ENCODE measurements around the gene PLD5.
"Not testable (repeated sequence)": the region's sequence is repeated elsewhere in the genome, so short reads cannot be mapped to it uniquely, and the experiment has no call there.

The PLD5 gene

DNA sequence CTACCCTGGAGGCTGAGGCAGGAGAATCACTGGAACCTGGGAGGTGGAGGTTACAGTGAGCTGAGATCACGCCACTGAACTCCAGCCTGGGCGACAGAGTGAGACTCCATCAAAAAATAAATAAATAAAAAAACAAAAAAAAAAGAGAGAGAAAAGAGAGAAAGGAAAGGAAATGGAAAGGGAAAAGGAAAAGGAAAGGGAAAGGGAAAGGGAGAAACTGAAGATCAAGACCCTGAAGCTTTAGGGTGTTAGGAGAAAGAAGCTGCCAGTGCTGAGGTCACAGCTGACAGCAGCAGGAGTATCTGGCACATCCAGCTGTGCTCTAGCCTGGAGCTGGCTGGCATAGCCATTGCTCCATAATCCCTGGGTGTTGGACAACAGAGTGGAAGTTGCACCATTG is 257.5 kb downstream of the PLD5 start:
- H3K4me2 ChIP-seq (ENCODE audit: low read length); H3K9ac ChIP-seq (ENCODE audit: low read depth, low read length); H3K36me3 ChIP-seq (ENCODE audit: insufficient read depth, low read length); H3K9me3 ChIP-seq (replicated peaks; ENCODE audit: low read length); H3K4me1 ChIP-seq (ENCODE audit: control insufficient read depth, insufficient read depth, low read length); H3K4me3 ChIP-seq (ENCODE audit: low read length); H3K27me3 ChIP-seq (ENCODE audit: control insufficient read depth, insufficient read depth, low read length): not testable (repeated sequence)

DNA sequence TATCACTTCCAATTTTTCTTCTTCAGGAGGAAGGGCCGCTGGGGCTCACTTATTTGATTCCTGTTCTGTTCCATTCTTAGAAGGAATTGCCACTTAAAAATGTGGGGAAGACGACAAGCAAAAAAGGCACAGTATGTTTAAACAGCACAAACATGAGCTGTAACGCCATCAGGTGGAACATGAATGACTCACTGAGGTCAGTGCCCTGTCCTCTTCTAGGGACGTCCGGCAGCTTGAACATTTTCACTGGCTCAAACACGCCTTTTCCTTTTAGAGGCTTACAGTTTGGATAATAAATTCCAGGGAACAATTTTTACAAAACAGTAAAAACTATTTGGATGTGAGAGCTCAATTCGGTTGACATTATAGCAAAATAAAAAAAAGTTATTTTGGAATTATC is 260.1 kb downstream of the PLD5 start:
- H3K27me3 ChIP-seq (ENCODE audit: control insufficient read depth, insufficient read depth, low read length); H3K4me2 ChIP-seq (ENCODE audit: low read length); H3K9me3 ChIP-seq (replicated peaks; ENCODE audit: low read length); H3K9ac ChIP-seq (ENCODE audit: low read depth, low read length); H3K4me3 ChIP-seq (ENCODE audit: low read length); H3K36me3 ChIP-seq (ENCODE audit: insufficient read depth, low read length); H3K4me1 ChIP-seq (ENCODE audit: control insufficient read depth, insufficient read depth, low read length): not testable (repeated sequence)

DNA sequence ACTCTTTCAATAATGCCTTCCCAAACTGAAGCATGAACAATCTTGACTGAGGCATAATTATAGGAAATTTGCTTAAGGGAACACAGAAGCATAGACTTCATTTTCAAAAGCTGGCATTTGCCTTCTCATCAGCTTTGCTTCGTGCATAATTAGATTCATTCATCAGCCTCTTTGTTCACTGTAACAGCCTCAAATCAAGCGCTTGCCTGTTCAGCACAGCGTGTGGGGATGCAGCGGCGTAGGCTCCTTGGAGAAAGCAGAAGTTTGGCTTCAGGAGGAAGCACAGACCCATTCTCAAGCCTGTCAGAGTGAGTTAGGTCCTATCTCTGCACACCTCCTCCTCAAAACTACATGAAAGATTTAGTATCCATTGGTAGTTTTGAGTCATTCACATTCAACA is 279.2 kb downstream of the PLD5 start:
- Histone ChIP-seq H3K36me3 (ENCODE audit: insufficient read depth, low read length) (no peaks in the 10 kb centered on the region), H3K9ac (ENCODE audit: low read depth, low read length) (no peak overlapping the region), H3K4me3 (ENCODE audit: low read length) (no peak overlapping the region), H3K4me2 (ENCODE audit: low read length) (no peak overlapping the region), H3K27me3 (ENCODE audit: control insufficient read depth, insufficient read depth, low read length) (no peaks in the 10 kb centered on the region), H3K4me1 (ENCODE audit: control insufficient read depth, insufficient read depth, low read length) (no peaks in the 10 kb centered on the region), H3K9me3 (replicated peaks; ENCODE audit: low read length) (no peaks in the 10 kb centered on the region)

DNA sequence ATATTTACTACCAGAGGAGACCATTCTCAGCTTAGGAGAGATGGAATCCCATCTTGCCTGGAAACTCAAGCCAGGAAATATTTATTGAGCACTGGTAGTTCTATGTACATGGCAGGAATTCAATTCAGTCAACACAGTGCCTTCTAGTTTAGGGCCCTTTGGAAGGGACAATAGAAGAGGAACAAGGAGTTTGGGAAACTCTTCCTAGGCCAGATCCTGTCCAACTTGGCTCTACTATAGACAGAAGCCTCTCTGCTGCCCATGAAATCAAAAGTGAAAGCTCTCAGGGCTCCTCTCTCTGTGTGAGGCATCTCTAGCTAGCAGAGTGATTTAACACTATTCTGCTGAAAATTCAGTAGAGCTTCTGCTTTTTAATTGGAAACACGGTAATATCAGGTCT is 281.0 kb downstream of the PLD5 start:
- Histone ChIP-seq H3K36me3 (ENCODE audit: insufficient read depth, low read length) (no peaks in the 10 kb centered on the region), H3K9me3 (replicated peaks; ENCODE audit: low read length) (no peaks in the 10 kb centered on the region), H3K27me3 (ENCODE audit: control insufficient read depth, insufficient read depth, low read length) (no peaks in the 10 kb centered on the region), H3K9ac (ENCODE audit: low read depth, low read length) (no peak overlapping the region), H3K4me1 (ENCODE audit: control insufficient read depth, insufficient read depth, low read length) (no peaks in the 10 kb centered on the region), H3K4me3 (ENCODE audit: low read length) (no peak overlapping the region), H3K4me2 (ENCODE audit: low read length) (no peak overlapping the region)

DNA sequence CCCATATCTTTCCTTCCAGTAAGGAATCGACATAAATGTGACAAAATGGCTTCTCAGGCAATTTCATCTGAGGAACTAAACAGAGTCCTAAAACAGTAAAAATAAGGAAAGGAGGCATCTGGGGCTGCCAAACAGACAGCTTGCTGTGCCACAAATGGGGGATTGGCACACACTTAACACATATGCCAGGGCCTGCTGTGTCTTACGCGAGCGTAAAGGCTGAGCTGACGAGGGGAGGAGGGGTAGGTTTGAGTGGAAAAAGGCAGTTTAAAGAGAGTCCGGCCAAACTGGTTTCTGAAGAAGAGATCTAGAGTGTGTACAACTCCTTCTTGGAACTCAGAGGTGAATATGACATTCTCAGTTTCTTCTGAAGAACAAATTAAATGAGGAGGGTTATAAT is 281.5 kb downstream of the PLD5 start:
- H3K4me2 ChIP-seq (ENCODE audit: low read length): peak overlapping the region; percentile 27
- H3K9me3 ChIP-seq (replicated peaks; ENCODE audit: low read length): no peaks in the 10 kb centered on the region

DNA sequence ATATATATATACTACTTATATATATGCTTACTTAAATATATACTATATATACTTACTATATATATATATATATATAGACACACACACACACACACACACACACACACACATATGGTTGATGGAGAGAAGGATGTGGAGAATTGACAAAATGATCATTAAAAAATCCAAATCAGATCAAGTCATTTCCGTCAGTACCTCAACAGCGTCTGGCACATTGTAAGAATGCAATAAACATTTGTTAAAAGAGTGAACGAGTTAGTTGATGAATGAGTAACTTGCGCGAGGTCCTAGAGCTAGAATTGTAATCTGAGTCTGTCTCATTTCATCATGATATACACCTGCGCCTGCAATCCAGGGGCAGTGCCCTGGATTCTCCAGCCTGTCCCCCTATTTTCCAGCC is 282.6 kb downstream of the PLD5 start:
- no peak overlapping the region for H3K4me3 ChIP-seq (ENCODE audit: low read length)
- H3K4me1 ChIP-seq (ENCODE audit: control insufficient read depth, insufficient read depth, low read length): no peaks in the 10 kb centered on the region
- H3K4me2 ChIP-seq (ENCODE audit: low read length): no peak overlapping the region
- no peaks in the 10 kb centered on the region for H3K27me3 ChIP-seq (ENCODE audit: control insufficient read depth, insufficient read depth, low read length)
- no peaks in the 10 kb centered on the region for H3K36me3 ChIP-seq (ENCODE audit: insufficient read depth, low read length)
- no peak overlapping the region for H3K9ac ChIP-seq (ENCODE audit: low read depth, low read length)
- no peaks in the 10 kb centered on the region for H3K9me3 ChIP-seq (replicated peaks; ENCODE audit: low read length)

More for the DNA sequence above, 281.5 kb downstream of the PLD5 start:
- Histone ChIP-seq H3K4me1 (ENCODE audit: control insufficient read depth, insufficient read depth, low read length) (no peaks in the 10 kb centered on the region), H3K27me3 (ENCODE audit: control insufficient read depth, insufficient read depth, low read length) (no peaks in the 10 kb centered on the region), H3K36me3 (ENCODE audit: insufficient read depth, low read length) (no peaks in the 10 kb centered on the region), H3K9ac (ENCODE audit: low read depth, low read length) (no peak overlapping the region), H3K4me3 (ENCODE audit: low read length) (no peak overlapping the region)

DNA sequence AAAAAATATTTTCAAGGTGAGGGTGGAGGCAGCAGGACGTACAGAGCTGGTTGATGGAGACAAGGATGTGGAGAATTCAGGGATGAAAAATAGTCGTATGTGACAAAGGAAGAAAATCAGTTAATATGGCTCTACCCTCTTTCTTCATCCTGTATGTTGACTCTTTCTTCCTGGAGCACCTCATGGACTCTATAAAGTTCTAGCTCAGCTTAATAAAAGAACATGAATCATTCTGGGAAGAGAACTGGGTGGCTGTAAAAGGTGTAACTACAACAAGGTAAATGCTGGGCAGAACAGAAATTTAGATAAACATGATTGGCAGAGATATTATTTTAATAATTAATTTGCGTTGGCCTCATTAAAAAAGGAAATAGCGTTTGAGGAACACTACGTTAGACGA is 283.8 kb downstream of the PLD5 start:
- H3K4me2 ChIP-seq (ENCODE audit: low read length): no peak overlapping the region
- H3K9me3 ChIP-seq (replicated peaks; ENCODE audit: low read length): no peaks in the 10 kb centered on the region
- H3K4me3 ChIP-seq (ENCODE audit: low read length): no peak overlapping the region
- no peaks in the 10 kb centered on the region for H3K36me3 ChIP-seq (ENCODE audit: insufficient read depth, low read length)
- no peaks in the 10 kb centered on the region for H3K27me3 ChIP-seq (ENCODE audit: control insufficient read depth, insufficient read depth, low read length)
- H3K9ac ChIP-seq (ENCODE audit: low read depth, low read length): no peak overlapping the region
- H3K4me1 ChIP-seq (ENCODE audit: control insufficient read depth, insufficient read depth, low read length): no peaks in the 10 kb centered on the region

DNA sequence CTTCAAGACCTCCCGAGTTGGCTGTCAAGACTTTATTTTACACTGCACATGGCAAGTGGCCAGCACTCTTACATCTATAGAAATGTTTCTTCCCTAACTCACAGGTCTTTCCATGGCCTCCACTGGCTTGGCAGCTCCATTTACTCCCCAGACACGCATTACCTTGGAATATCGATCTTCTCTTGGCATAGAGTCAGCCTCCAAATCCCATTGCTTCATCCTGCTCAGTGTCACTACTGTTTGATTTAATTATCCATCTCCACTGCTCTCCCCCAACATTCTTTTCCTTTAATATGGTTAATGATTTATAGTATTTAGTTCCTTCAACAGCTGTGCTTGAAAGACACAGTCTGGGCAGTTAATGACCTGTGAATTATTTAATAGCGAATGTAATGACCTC is 284.4 kb downstream of the PLD5 start:
- Histone ChIP-seq H3K27me3 (ENCODE audit: control insufficient read depth, insufficient read depth, low read length) (no peaks in the 10 kb centered on the region), H3K9ac (ENCODE audit: low read depth, low read length) (no peak overlapping the region), H3K9me3 (replicated peaks; ENCODE audit: low read length) (no peaks in the 10 kb centered on the region), H3K4me2 (ENCODE audit: low read length) (no peak overlapping the region), H3K4me3 (ENCODE audit: low read length) (no peak overlapping the region), H3K36me3 (ENCODE audit: insufficient read depth, low read length) (no peaks in the 10 kb centered on the region), H3K4me1 (ENCODE audit: control insufficient read depth, insufficient read depth, low read length) (no peaks in the 10 kb centered on the region)

DNA sequence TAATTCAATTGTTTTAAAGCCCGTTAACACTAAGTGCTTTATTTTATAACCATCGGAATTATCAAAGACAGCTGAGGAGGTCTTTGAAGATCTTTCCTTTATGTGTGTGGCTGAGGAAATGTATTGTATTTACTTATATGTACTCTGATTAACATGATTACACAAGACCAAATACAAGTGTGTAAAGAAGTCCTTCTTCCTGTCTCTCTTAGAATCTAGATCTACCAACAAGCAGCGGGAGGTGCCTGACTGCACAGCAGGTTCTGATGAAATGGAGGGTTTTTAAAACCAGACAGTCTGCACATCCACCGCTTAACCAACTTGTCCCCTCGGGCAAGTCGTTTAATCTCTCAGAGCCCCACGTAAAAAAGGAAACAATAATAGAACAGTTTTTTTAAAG is 285.1 kb downstream of the PLD5 start:
- Histone ChIP-seq H3K27me3 (ENCODE audit: control insufficient read depth, insufficient read depth, low read length) (no peaks in the 10 kb centered on the region), H3K4me1 (ENCODE audit: control insufficient read depth, insufficient read depth, low read length) (no peaks in the 10 kb centered on the region), H3K9me3 (replicated peaks; ENCODE audit: low read length) (no peaks in the 10 kb centered on the region), H3K36me3 (ENCODE audit: insufficient read depth, low read length) (no peaks in the 10 kb centered on the region), H3K4me3 (ENCODE audit: low read length) (no peak overlapping the region), H3K4me2 (ENCODE audit: low read length) (no peak overlapping the region), H3K9ac (ENCODE audit: low read depth, low read length) (no peak overlapping the region)

DNA sequence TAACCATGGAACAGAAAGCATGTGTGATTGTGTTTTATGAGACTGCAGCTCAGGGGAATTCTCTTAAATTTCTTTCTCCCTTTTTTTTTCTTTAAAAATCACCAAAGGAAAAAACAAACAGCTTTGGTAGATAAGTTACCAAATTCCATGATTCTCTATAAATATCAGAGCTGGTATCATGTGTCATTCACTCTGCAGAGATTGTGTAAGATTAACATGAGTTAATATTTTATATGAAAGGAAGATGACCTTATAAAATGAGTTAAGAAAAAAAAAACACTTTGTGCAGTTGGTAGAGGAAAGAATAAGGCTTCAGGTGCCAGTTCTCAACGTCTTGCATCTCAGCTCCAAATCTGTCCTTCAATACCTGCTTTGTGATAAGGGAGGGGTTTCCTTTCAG is 287.4 kb downstream of the PLD5 start:
- no peak overlapping the region for H3K4me2 ChIP-seq (ENCODE audit: low read length)
- no peaks in the 10 kb centered on the region for H3K36me3 ChIP-seq (ENCODE audit: insufficient read depth, low read length)
- H3K27me3 ChIP-seq (ENCODE audit: control insufficient read depth, insufficient read depth, low read length): no peaks in the 10 kb centered on the region
- no peaks in the 10 kb centered on the region for H3K4me1 ChIP-seq (ENCODE audit: control insufficient read depth, insufficient read depth, low read length)
- no peak overlapping the region for H3K4me3 ChIP-seq (ENCODE audit: low read length)
- H3K9ac ChIP-seq (ENCODE audit: low read depth, low read length): no peak overlapping the region
- H3K9me3 ChIP-seq (replicated peaks; ENCODE audit: low read length): no peaks in the 10 kb centered on the region

DNA sequence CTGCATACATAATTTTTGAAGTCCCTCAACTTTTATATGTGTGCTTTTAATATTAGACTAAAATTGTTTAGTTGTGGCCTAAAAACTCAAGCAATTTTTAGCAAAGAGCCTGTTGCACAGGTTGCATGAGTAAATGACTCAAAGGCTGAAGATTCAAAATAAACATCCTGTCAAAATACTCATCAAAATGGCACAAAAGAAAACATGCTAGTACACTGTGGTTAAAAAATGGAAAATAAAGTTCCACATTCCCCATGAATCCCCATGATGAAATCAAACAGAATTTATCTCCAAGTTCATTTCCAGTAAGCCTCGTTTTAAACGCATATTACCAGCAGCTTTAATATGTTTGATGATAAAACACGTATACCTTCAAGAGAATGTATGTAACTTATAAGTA is 295.5 kb downstream of the PLD5 start:
- Histone ChIP-seq H3K4me3 (ENCODE audit: low read length) (no peak overlapping the region), H3K9ac (ENCODE audit: low read depth, low read length) (no peak overlapping the region), H3K4me1 (ENCODE audit: control insufficient read depth, insufficient read depth, low read length) (peaks cover 4% of the 10 kb centered on the region), H3K27me3 (ENCODE audit: control insufficient read depth, insufficient read depth, low read length) (no peaks in the 10 kb centered on the region), H3K36me3 (ENCODE audit: insufficient read depth, low read length) (no peaks in the 10 kb centered on the region), H3K4me2 (ENCODE audit: low read length) (no peak overlapping the region), H3K9me3 (replicated peaks; ENCODE audit: low read length) (no peaks in the 10 kb centered on the region)

DNA sequence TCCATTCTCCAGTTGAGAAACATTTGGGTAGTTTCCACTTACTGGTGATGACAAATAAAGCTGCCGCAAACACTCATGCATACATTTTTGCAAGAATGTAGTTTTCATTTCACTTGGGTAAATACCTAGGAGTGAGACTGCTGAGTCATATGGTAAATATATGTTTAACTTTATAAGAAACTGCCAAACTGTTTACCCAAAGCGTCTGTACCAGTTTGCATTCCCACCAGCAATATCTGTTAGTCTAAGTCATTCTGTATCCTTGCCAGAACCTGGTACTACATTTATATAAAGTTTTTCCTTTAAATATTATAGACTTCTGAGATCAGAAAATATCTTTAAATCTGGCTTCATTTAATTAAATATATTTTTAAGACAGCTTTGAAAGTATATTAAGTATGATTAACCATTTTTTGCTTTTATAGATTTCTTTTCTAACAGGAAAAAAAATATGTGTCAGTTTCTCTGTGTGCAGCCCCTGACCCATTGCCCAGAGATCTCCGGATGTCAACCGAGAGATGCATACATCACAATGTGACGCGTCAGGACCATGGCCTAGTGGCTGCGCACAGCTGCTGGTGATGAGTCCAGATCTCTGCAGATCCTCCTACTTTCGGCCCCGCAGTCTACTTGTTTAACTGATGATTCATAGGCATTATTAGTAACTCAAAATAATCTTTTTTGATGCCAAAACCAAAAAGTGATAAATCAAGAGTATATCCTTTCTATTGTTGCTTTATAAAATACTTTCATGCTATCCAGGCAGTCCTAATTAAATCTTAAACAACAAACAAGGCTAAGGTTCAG is 298.5 kb downstream of the PLD5 start:
- no peak overlapping the region for H3K4me2 ChIP-seq (ENCODE audit: low read length)
- peaks cover 4% of the 10 kb centered on the region for H3K4me1 ChIP-seq (ENCODE audit: control insufficient read depth, insufficient read depth, low read length)
- H3K27me3 ChIP-seq (ENCODE audit: control insufficient read depth, insufficient read depth, low read length): no peaks in the 10 kb centered on the region
- H3K36me3 ChIP-seq (ENCODE audit: insufficient read depth, low read length): no peaks in the 10 kb centered on the region
- no peak overlapping the region for H3K9ac ChIP-seq (ENCODE audit: low read depth, low read length)
- no peak overlapping the region for H3K4me3 ChIP-seq (ENCODE audit: low read length)
- H3K9me3 ChIP-seq (replicated peaks; ENCODE audit: low read length): no peaks in the 10 kb centered on the region
